NB4 (cell line): ENCODE measurements around the gene FANCM.

Source experiments
- DNase-seq: peaks from one replicate; pipeline ENCODE4 v3.0.0; 2010; ENCODE audit warnings: low read depth
- H3K4me3 ChIP-seq: one replicate; pipeline ENCODE4 v1.5.1; 2011; ENCODE audit warnings: mild to moderate bottlenecking, low read depth, low read length, moderate library complexity
- MYC ChIP-seq: IDR thresholded peaks from 2 replicates; pipeline ENCODE4 v1.6.1; 2011; ENCODE audit warnings: low read depth, low read length
- POLR2A ChIP-seq: IDR thresholded peaks from 2 replicates; pipeline ENCODE4 v1.6.1; 2011; ENCODE audit warnings: mild to moderate bottlenecking; ENCODE audit not compliant: insufficient read length; ENCODE audit errors: extremely low read depth
- TF ChIP-seq, protein P1 (sequence below): IDR thresholded peaks from 2 replicates; pipeline ENCODE4 v1.6.1; 2011; ENCODE audit warnings: low read depth, low read length
- TF ChIP-seq, protein P2 (sequence below): IDR thresholded peaks from one replicate; pipeline ENCODE4 v1.5.1; 2012; ENCODE audit warnings: low read depth, low read length

The FANCM gene

GRCh38 chr14:45096218-45096617 lies 39.5 kb upstream of the FANCM start:
- no peak overlapping the region for H3K4me3 ChIP-seq
- TF ChIP-seq MYC = no peak
- TF ChIP-seq, protein P1, sequence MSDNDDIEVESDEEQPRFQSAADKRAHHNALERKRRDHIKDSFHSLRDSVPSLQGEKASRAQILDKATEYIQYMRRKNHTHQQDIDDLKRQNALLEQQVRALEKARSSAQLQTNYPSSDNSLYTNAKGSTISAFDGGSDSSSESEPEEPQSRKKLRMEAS = no peak
- TF ChIP-seq, protein P2, sequence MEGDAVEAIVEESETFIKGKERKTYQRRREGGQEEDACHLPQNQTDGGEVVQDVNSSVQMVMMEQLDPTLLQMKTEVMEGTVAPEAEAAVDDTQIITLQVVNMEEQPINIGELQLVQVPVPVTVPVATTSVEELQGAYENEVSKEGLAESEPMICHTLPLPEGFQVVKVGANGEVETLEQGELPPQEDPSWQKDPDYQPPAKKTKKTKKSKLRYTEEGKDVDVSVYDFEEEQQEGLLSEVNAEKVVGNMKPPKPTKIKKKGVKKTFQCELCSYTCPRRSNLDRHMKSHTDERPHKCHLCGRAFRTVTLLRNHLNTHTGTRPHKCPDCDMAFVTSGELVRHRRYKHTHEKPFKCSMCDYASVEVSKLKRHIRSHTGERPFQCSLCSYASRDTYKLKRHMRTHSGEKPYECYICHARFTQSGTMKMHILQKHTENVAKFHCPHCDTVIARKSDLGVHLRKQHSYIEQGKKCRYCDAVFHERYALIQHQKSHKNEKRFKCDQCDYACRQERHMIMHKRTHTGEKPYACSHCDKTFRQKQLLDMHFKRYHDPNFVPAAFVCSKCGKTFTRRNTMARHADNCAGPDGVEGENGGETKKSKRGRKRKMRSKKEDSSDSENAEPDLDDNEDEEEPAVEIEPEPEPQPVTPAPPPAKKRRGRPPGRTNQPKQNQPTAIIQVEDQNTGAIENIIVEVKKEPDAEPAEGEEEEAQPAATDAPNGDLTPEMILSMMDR = no peak
- no peak for TF ChIP-seq POLR2A
- no peak for DNase-seq

- no peak overlapping the region for H3K4me3 ChIP-seq
- DNase-seq = no peak
- no peak for TF ChIP-seq MYC
- TF ChIP-seq, protein P1 = no peak
- TF ChIP-seq, protein P2 = no peak
- TF ChIP-seq POLR2A = no peak
Measured at GRCh38 chr14:45103806-45104205, 31.9 kb upstream of the FANCM start.

GRCh38 chr14:45104561-45104960 lies 31.2 kb upstream of the FANCM start:
- DNase-seq = no peak
- TF ChIP-seq, protein P1 = no peak
- no peak for TF ChIP-seq POLR2A
- TF ChIP-seq, protein P2 = no peak
- TF ChIP-seq MYC = no peak
- no peak overlapping the region for H3K4me3 ChIP-seq

- no peak overlapping the region for H3K4me3 ChIP-seq
- DNase-seq = no peak
- TF ChIP-seq, protein P1 = no peak
- no peak for TF ChIP-seq POLR2A
- TF ChIP-seq MYC = no peak
- TF ChIP-seq, protein P2 = no peak
Measured at GRCh38 chr14:45112896-45113781, 22.6 kb upstream of the FANCM start.

GRCh38 chr14:45114327-45114726 lies 21.4 kb upstream of the FANCM start:
- DNase-seq = no peak
- H3K4me3 ChIP-seq = no peak overlapping the region
- TF ChIP-seq, protein P2 = no peak
- TF ChIP-seq, protein P1 = no peak
